ENCODE data around the gene SPTA1.

GRCh38 chr1:158716335-158716734 lies 29.8 kb upstream of the SPTA1 start:
- TF ChIP-seq CTCF (IDR thresholded peaks at IDR 0.05; ENCODE audit: low read depth, low read length, missing input control) (no peak), SP1 (IDR thresholded peaks at IDR 0.05) (no peak), NR2F2 (IDR thresholded peaks at IDR 0.05) (no peak), MAX (IDR thresholded peaks at IDR 0.05) (no peak), REST (IDR thresholded peaks at IDR 0.05) (no peak), GABPA (IDR thresholded peaks at IDR 0.05 in 1 of 2, conservative IDR thresholded peaks at IDR 0.05 in 1 of 2) (no peak), ATF3 (IDR thresholded peaks at IDR 0.05) (no peak), JUND (IDR thresholded peaks at IDR 0.05) (no peak), TAF1 (conservative IDR thresholded peaks at IDR 0.05) (no peak), RAD21 (IDR thresholded peaks at IDR 0.05) (no peak)

All from liver (tissue), 3 donors.